HG02852 (cell line): ENCODE results near the gene EFNA1.
A peak's percentile ranks its signal among the peaks of the same experiment; 100 is the strongest.

Source experiments
- ATAC-seq: cut with Tn5 transposase; IDR thresholded peaks from one replicate; pipeline ENCODE4 v1.9.1; 2021; ENCODE audit warnings: mild to moderate bottlenecking, moderate library complexity; ENCODE audit not compliant: unreplicated experiment

Gene EFNA1

GRCh38 chr1:155127105-155127966 is at the start of gene EFNA1:
Gene EFNA1 (plus strand): TSS chr1:155127876. CDS start chr1:155127978, 102 bp downstream.
- ATAC-seq: no peak

- no peak for ATAC-seq
Observed at GRCh38 chr1:155078469-155079209, 49.0 kb upstream of the EFNA1 start, which contains the start of gene EFNA3. Gene EFNA3 (plus strand): TSS chr1:155078837. CDS start chr1:155078942, 105 bp downstream.

GRCh38 chr1:155079210-155079486 is 48.5 kb upstream of the EFNA1 start:
- no peak for ATAC-seq

GRCh38 chr1:155079487-155080311 is 48.0 kb upstream of the EFNA1 start:
- no peak for ATAC-seq

- no peak for ATAC-seq
Observed at GRCh38 chr1:155080312-155081228, 47.1 kb upstream of the EFNA1 start.

- no peak for ATAC-seq
Observed at GRCh38 chr1:155081472-155082300, 46.0 kb upstream of the EFNA1 start.

GRCh38 chr1:155082301-155083051 is 45.2 kb upstream of the EFNA1 start:
- no peak for ATAC-seq

GRCh38 chr1:155083052-155083541 is 44.6 kb upstream of the EFNA1 start:
- no peak for ATAC-seq

GRCh38 chr1:155083865-155084721 is 43.6 kb upstream of the EFNA1 start:
- no peak for ATAC-seq

- peak; percentile 72 for ATAC-seq
Observed at GRCh38 chr1:155084722-155085503, 42.8 kb upstream of the EFNA1 start.

GRCh38 chr1:155085504-155086127 is 42.1 kb upstream of the EFNA1 start:
- no peak for ATAC-seq

GRCh38 chr1:155086128-155086741 is 41.4 kb upstream of the EFNA1 start:
- ATAC-seq: no peak

- ATAC-seq: no peak
Observed at GRCh38 chr1:155086856-155087535, 40.7 kb upstream of the EFNA1 start.

GRCh38 chr1:155091071-155092051 is 36.3 kb upstream of the EFNA1 start:
- ATAC-seq: no peak
